GM12864 (cell line): ENCODE measurements around the gene BICRA.

ENCODE experiments used
- DNase-seq: peaks from one replicate; pipeline ENCODE4 v3.0.0-alpha.2; 2011; ENCODE audit warnings: low read depth
- H3K4me3 ChIP-seq: 2 replicates; pipeline ENCODE4 v1.5.1; 2011; ENCODE audit warnings: mild to moderate bottlenecking, low read depth, low read length, control low read depth
- CTCF ChIP-seq: IDR thresholded peaks from 2 replicates; pipeline ENCODE4 v1.5.1; 2011; ENCODE audit warnings: low read depth, mild to moderate bottlenecking, moderate library complexity, low read length, control low read depth, inconsistent platforms; ENCODE audit errors: missing control alignments

BICRA gene

GRCh38 chr19:47646924-47647323 lies 38.0 kb downstream of the BICRA start:
- TF ChIP-seq CTCF: no peak
- DNase-seq: no peak
- no peak overlapping the region for H3K4me3 ChIP-seq

GRCh38 chr19:47649588-47649987 lies 40.7 kb downstream of the BICRA start:
- no peak for TF ChIP-seq CTCF
- no peak for DNase-seq
- no peak overlapping the region for H3K4me3 ChIP-seq

- DNase-seq: no peak
- TF ChIP-seq CTCF: no peak
Observed at GRCh38 chr19:47650700-47651099, 41.8 kb downstream of the BICRA start.

GRCh38 chr19:47651132-47651531 lies 42.2 kb downstream of the BICRA start:
- DNase-seq: no peak
- H3K4me3 ChIP-seq: no peak overlapping the region
- no peak for TF ChIP-seq CTCF

More at GRCh38 chr19:47650700-47651099, 41.8 kb downstream of the BICRA start:
- no peak overlapping the region for H3K4me3 ChIP-seq

- no peak for DNase-seq
- no peak overlapping the region for H3K4me3 ChIP-seq
- TF ChIP-seq CTCF: no peak
Observed at GRCh38 chr19:47651691-47652090, 42.8 kb downstream of the BICRA start.

- TF ChIP-seq CTCF: no peak
- no peak overlapping the region for H3K4me3 ChIP-seq
- no peak for DNase-seq
Observed at GRCh38 chr19:47652285-47652684, 43.4 kb downstream of the BICRA start.

GRCh38 chr19:47653856-47654255 lies 44.9 kb downstream of the BICRA start:
- TF ChIP-seq CTCF: no peak
- no peak overlapping the region for H3K4me3 ChIP-seq

More at GRCh38 chr19:47653856-47654255, 44.9 kb downstream of the BICRA start:
- DNase-seq: no peak
